HG03159 (cell line): ENCODE results near the gene RHOH.

Experiments
- ATAC-seq: cut with Tn5 transposase; IDR thresholded peaks from one replicate; pipeline ENCODE4 v1.9.1; 2021; ENCODE audit warnings: mild to moderate bottlenecking, moderate library complexity; ENCODE audit not compliant: unreplicated experiment

RHOH gene

DNA sequence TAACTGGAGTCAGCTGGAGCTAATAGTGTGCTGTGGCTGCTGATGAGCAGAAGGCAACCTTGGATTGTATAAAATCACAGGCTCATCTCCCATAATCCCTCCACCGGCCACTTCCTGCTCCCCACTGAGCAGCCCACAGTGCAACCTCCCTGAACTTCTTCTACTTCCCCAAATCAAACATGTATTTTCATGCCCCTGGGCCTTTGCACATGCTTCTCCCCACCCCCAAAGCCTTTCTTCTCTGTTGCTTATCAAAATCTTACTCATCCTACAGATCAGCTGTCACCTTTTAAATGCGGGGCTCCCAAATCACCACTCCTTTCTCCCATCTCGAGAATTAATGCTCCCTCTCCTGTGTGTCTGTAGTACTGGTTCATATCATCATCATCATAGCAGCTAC lies 35.8 kb downstream of the RHOH start:
- ATAC-seq: no peak

DNA sequence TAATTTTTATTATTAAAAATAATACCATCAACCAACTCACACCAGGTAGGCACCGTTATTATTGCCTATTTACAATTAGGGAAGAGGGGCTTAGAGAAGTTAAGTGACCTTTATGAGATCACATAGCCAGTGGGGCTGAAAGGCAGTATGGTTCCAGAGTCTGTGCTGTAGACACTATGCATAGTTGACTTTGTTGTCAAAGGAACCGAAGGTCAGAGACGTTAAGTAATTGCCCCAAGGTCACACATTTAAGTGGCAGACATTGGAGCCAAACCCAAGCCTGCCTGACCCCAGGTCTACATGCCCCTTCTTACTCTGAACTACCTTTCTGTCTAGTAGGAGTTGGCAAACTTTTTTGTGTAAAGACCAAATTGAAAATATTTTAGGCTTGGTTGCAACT lies 36.4 kb downstream of the RHOH start:
- no peak for ATAC-seq

DNA sequence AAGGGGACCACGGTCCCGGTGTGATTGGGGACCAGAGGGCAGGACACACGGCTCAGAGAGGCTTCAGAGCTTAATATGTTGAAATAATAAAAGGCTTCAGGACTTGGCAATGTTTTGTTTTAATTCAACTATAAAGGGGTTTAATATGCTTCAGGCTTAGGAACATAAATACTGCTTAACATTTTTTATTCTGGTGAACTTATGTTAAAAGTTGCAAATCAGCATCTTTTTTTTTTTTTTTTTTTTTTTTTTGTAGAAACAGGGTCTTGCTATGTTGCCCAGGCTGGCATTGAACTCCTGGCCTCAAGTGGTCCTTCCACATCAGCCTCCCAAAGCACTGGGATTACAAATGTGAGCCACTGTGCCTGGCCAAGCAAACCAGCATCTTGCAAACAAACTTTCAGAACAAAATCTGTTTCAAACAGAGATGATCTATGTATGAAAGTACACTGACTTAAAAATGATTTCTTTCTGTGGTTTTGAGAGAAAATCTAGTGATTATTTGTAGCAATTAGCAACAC lies 37.7 kb downstream of the RHOH start:
- no peak for ATAC-seq

DNA sequence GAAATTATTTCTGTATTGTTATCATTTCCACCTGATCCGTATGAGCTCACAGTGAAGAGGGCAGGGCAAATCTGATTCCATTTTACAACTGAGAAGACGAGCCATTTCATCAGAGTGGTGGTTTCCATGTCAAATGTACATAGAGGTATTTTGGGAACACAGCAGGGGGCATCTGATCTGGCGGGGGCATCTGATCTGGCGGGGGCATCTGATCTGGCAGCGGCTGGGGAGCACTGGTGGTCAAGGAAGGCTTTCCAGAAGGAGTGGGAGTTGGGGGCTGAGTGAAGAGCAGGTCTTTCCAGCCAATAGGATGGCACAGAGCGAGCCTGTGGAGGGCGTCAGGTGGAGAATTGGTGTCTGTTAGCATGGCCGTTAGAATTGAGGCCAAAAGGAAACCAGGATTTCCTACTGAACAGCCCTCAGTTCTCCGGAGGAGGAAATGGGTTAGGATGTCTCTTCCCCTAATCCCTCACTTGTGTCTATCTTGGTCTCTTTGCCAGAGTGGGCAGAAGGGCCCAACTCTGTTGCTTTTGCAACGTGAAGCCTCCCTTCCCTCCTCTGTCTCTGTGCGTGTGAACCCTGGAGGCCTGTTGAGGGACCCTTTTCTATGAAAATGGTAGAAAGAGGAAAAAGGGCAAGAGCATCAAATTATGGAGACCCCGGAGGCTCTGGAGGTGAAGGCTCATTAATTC lies 41.3 kb downstream of the RHOH start:
- ATAC-seq: no peak

DNA sequence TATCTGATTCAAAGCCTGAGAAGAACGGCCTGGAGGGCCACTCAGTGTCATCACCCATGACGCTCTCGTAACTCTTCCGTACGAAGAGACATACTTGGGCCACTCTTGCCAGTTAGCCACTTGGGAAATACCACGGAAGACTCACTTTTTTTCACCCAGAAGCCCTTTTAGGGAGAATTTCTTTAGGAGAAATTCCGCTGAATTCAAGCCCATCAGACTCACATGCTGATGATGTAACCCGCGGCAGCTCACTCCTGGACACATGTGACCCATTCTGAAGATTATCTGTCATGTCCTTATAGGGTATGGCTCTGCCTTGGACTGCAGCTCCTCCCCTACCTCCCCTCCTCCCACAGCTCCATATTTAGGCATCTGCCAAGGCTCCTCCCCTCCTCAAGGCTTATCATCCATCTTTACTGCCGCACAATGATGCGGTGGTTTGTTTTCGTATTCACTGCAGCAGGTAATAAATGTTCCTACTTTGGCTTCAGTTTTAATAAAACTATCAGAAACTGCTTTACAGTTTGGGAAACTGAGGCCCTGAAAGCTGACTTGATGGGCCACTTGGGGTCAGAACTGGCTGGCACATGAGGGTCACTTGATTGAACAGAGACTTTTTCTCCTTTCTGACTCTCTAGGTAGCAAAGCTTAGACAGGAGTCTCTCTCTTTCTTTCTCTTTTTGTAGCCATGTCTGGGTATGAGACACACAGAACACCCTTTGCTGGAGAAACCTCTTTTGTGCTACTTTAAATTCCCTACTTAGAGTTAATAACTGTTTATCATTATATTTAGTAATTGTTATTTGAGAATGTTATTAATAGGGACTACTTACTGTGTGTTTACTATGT lies 42.1 kb downstream of the RHOH start:
- ATAC-seq: no peak

DNA sequence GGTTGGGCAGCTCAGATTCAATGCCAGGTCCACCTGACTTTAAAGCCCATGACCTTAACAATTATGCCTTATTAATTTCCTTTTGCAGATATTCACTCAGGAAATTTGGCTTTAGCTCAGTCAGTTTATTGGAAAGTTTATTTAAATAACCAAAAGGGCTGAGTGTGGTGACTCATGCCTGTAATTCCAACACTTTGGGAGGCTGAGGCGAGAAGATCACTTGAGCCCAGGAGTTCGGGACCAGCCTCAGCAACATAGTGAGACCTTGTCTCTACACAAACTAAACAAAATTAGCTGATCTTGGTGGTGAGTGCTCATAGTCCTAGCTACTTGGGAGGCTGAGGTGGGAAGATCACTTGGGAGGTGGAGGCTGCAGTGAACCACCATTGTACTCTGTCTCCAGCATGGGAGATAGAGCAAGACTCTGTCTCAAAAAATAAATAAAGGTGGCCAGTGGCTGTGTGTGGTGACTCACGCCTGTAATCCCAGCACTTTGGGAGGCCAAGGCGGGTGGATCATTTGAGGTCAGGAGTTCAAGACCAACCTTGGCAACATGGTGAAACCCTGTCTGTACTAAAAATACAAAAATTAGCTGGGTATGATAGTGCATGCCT lies 43.3 kb downstream of the RHOH start:
- no peak for ATAC-seq

DNA sequence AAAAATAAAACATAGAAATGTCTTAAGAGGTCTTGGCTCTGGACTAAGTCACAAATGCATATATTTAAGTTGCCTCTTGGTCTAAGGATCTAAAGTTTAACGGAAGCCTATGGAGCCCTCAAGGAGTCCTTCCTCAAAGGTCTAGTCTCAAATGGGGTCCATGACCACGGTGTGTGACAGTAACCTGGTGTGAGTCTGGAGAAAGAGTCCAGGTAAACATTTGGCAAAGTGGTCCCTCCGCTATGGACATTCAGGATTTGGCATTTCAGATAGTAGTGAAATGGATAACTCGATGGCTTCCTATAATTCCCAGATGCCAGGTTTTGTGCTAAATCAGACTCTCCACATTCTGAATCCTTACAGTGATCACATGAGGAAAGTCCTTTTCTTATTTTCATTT lies 44.2 kb downstream of the RHOH start:
- ATAC-seq: no peak

DNA sequence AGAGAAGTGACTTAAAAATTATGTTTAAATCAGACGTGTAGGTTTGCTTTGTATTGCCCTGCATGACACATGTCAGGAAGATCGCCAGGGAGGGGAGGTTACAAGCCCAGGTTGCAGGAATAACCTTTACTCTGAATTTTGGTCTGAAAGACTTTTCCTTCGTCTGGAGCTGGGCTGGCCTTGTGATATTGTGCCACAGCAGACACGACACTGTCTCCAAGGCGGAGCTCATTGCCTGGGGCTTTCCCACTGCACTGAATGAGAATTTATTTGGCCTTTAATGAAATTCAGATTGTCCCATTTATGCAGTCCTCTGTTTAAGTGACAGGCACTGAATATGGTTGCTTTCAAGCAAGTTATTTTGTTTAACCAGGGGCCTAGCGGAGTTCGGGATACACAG lies 45.1 kb downstream of the RHOH start:
- ATAC-seq: no peak

DNA sequence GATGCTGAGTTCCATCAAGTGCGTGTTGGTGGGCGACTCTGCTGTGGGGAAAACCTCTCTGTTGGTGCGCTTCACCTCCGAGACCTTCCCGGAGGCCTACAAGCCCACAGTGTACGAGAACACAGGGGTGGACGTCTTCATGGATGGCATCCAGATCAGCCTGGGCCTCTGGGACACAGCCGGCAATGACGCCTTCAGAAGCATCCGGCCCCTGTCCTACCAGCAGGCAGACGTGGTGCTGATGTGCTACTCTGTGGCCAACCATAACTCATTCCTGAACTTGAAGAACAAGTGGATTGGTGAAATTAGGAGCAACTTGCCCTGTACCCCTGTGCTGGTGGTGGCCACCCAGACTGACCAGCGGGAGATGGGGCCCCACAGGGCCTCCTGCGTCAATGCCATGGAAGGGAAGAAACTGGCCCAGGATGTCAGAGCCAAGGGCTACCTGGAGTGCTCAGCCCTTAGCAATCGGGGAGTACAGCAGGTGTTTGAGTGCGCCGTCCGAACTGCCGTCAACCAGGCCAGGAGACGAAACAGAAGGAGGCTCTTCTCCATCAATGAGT lies 46.6 kb downstream of the RHOH start:
- ATAC-seq: no peak

DNA sequence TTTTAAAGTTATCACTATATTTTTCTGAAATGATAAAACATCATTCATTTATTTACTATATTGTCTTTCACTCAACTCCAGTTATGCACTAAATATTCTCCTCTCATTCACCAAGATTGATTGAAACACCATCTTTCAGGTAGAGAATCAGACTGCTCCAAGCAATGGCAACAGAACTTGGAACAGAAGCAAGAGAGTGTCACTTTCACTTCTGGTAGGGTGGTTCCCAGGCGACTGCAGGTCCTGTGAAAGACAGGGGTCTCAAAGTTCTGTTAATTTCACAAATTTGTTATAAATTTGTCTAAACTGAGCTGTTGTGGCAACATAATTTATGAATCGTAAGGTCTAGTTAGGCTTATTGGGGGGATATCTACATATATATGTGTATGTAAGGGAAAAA lies 47.8 kb downstream of the RHOH start:
- ATAC-seq: no peak

DNA sequence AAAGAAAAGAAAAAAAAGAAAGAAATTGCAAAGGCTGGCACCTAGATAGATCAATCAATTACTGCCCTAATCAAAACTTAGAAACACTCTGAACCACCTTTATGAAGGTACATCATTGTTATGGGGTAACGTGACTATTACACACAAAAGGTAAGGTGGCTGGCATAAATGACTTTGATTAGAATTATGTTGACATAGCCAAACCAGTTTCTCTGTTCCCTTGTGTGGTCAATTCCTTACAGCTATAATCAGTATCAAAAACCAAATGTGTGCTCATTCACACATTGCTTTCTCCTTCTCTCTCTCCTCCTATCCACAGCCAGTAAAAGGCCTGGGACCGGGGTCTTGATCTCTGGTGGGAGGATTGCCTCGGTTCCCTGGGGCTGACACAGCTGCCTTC lies 48.7 kb downstream of the RHOH start:
- ATAC-seq: no peak

DNA sequence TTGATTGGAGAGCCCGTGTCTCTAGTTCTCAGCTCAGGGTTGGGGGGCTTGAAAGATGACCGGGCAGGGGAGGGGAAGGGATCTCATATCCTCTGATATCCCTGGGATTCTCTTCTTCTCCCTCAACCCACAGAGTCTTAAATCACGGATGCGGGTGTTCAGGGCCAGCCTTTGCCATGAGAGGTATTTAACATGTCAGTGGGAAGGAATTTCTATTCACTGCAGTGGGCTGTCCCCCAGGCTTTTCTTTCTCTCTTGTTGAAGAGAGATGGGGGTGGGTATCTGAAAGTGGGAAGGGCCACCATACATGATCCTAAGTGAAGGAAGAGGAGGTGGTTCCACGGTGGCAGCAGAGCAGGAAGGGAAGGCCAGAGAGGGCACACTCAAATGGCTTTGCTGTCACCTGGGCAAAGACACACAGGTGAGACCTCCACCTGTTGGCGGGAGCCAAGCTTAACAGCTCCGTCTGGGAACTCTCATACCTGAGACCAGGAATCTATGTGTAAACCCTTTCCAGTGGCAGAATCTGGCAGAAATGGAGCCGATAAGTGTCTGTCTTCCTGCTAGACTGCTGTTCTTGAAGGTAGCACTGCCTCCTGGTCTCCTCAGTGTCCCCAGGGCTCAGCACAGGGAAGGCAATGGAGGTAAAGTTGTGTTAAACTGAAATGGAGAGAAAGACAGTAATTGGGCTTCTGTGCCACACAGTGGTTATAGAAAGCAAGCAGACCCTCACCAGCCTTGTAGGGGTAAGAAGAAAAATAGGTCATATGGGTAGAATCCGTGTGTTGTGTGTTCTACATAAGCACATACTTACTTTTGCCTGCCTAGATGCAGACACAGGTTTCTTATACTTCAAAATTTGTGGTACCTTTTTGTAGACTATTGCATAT lies 49.4 kb downstream of the RHOH start:
- no peak for ATAC-seq

DNA sequence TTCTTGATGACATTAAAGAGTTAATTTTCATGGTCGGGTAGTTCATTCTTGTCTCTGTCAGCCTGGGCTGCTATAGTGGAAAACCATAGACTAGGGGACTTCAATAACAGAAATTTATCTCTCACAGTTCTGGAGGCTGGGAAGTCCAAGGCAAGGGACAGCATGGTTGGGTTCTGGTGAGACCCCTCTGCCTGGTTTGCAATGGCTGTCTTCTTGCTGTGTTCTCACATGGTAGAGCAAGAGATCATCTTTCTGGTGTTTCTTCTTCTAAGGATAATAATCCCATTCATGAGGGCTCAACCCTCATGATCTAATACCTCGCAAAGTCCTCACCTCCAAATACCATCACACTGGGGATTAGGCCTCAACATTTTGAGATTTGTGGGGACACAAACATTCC lies 50.1 kb downstream of the RHOH start:
- ATAC-seq: no peak

DNA sequence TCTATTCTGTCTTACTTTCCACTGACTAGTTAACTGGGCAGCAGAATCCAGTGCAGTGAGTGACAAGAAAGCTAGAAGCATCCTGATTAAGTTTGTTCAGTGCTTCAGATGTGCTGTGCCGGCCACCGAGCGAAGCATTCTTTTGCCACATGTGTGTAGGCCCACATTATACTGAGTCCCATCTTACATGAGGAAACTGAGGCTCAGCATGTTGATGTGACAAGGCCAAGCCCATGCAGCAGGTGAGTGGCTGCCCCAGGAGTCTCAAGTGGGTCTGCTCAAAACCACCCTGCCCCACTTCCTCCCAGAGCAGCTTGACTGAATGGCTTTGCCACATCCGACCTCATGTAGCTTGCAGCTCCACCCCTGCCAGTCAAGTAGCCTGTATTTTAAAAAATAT lies 50.5 kb downstream of the RHOH start:
- ATAC-seq: no peak

DNA sequence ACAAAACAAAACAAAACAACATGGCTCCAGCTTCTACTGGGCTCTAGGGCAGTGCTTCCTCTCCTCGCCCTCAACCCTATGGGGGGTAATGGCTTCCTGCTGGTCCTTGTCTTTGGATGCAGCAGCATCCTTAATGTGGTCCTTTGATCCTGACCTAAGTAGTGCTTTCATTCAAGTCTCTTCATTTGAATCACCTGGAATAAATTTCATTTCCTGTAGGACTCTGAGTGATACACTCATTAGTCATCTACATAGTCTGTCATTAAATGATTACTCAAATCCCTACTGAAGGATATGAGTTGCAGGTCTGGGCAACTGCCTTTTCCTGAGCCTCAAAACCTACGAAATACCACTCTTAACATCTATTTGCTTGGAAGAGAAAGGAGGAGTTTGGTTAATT lies 54.5 kb downstream of the RHOH start:
- no peak for ATAC-seq

DNA sequence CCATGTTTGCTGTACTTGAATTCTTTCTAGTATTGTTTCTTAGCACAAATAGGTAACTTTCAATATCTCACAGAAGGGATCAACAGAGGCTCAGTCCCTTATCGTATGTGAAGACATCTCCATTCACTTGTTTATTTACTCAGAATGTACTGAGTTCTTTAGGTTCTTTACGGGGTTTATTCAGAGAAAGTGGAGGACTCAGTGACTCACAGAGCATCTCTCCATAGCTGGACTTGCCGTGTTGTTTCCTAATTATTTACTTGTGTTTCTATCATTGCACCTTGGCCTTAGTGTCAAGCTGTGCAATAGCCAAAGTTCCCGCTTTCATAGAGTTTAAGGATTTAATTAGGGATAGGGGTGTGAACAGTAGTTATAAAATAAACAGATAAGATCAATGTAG lies 57.1 kb downstream of the RHOH start:
- ATAC-seq: no peak

DNA sequence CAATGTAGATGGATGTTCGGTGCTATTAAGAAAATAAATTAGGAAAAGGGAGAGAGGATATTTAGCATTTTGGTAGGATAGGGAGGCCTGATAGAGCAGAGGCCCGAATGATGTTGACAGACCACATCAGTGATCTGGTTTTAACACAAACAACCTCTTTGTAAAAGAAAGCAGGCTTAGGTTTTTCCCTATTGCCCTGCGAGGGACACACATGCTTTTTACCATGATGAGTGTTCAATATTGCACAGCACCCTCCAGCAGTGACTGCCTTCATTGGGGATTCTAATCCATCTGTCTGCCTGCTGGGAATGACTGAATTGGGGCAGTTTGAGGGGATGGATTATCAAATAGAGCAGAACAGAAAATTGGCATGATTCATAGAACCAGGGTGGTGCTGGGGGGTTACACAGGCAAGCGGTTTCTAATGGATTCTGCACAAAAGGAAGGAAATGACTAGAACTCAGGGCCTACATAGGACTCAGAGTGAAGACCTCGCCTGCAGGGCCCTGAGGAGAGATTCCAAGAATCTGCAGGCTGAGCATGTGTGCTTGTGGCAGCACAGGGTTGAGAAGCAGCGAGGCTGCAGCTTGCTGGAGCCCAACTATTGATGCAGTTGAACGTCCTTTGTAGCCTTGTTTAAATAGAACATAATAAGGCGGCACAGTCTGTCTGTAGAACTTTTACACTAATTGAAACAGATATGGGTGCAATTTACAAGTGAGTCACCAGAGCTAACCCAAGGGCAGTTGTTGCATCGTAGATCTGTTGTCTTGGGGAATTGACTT lies 58.0 kb downstream of the RHOH start:
- no peak for ATAC-seq

DNA sequence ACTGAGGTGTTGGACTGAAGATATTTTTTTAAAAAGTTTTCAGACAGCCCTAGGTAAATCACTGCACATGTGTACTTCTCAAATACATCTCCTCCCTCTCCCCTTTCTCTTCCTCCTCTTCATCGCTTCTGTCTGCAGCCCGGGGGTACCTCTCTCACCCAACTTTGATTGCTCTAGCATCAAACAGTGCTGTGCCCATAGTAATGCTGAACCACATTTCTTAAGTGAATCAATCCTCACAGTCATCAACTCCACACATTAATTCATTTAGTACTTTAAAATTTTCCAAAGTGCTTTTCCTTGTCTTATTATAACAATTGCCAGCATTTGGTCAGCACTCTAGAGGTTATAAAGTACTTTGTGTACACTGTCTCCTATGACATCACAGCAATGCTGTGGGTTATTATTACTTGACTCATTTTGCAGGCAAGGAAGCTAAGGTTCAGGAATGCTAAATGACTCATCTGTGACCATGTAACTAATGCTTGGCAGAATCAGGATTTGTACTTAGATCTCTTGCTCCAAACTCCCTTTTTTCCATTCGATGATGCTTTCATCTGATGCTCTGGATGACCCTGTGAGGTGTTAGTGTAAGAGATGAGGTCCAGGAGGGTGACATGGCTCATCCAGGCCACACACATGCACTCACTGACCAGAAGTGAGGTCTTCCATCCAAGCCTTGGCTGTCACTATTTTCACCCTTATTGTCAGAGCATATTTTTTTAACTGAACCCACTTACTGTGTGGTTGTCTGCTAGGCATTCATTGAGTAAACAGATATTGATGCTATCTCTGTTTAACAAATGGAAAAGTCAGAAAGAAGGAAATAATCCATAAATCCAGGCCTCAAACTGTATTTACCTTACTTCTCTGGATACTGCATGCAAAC lies 58.8 kb downstream of the RHOH start:
- ATAC-seq: no peak

DNA sequence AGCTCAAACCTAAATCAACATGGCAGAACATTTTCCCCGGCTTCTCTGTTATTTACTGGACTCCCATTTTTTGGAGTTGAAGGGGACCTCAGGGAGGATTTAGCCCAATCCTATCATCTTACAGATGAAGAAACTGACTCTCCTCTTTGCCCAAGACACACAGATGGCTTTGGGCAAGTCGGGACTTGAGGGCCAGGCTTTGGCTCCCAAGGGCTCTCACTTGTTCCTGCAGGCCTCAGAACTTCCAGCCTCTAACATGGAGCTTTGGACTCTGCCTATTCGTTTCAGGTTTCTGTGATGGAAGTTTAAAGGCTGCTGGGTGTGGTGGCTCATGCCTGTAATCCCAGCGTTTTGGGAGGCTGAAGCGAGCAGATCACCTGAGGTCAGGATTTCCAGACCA lies 59.5 kb downstream of the RHOH start:
- no peak for ATAC-seq
